Measurements from ENCODE around the gene PGBD5. TPM values are rescaled to one million over a fixed set of nuclear protein-coding genes. Genes with fewer than 3 reads are reported as not detected.
A peak's percentile ranks its signal among the peaks of the same experiment; 100 is the strongest.

Gene PGBD5
- total RNA-seq, 1 donor from 2014 or later: 14.7 TPM

DNA sequence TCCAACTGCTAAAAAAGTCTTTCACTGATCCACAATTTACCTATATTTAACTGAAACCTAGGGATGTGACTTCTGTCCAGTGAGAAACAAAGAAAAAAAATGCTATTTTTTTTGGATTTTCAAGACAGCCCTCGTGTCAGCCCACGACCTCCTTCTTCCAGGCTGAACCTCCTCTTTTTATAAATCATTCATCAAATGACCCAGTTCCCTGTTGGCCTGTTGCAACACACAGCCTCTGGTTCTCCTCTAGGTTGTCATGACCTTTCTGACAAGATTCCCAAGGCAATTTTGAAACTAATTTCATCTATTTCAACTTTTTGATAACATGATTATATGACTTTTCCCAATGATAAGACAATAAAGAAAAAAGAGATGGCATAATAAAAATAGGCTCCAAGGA is 74.6 kb downstream of the PGBD5 start:
- Histone ChIP-seq H3K4me1 (ENCODE audit: insufficient read depth, low read length) (no peaks in the 10 kb centered on the region), H2AFZ (ENCODE audit: low read depth, low read length) (no peak overlapping the region), H3K9ac (ENCODE audit: low read length) (no peak overlapping the region), H3K27ac (ENCODE audit: low read depth, low read length) (no peak overlapping the region), H3K9me3 (ENCODE audit: insufficient read depth, low read depth, low read length) (no peaks in the 10 kb centered on the region), H3K79me2 (ENCODE audit: insufficient read depth, low read length) (no peaks in the 10 kb centered on the region), H3K4me2 (ENCODE audit: low read length) (no peak overlapping the region), H3K4me3 (ENCODE audit: insufficient read depth, low read depth, low read length) (no peak overlapping the region), H4K20me1 (ENCODE audit: insufficient read depth, low read length) (no peaks in the 10 kb centered on the region), H3K36me3 (ENCODE audit: insufficient read depth, low read length) (no peaks in the 10 kb centered on the region), H3K27me3 (ENCODE audit: insufficient read depth, low read length) (no peaks in the 10 kb centered on the region)
- no peak for FAIRE-seq
- Mint-ChIP-seq H3K36me3 (ENCODE audit: low read depth, unreplicated experiment) (peaks cover 38% of the 10 kb centered on the region), H3K4me3 (ENCODE audit: unreplicated experiment) (no peak overlapping the region), H3K27me3 (ENCODE audit: low read depth, unreplicated experiment) (no peaks in the 10 kb centered on the region), H3K4me1 (ENCODE audit: low read depth, unreplicated experiment) (peaks cover 4% of the 10 kb centered on the region), H3K9me3 (ENCODE audit: unreplicated experiment) (peaks cover 3% of the 10 kb centered on the region), H3K27ac (ENCODE audit: unreplicated experiment) (no peak overlapping the region)
- TF ChIP-seq, protein P1, sequence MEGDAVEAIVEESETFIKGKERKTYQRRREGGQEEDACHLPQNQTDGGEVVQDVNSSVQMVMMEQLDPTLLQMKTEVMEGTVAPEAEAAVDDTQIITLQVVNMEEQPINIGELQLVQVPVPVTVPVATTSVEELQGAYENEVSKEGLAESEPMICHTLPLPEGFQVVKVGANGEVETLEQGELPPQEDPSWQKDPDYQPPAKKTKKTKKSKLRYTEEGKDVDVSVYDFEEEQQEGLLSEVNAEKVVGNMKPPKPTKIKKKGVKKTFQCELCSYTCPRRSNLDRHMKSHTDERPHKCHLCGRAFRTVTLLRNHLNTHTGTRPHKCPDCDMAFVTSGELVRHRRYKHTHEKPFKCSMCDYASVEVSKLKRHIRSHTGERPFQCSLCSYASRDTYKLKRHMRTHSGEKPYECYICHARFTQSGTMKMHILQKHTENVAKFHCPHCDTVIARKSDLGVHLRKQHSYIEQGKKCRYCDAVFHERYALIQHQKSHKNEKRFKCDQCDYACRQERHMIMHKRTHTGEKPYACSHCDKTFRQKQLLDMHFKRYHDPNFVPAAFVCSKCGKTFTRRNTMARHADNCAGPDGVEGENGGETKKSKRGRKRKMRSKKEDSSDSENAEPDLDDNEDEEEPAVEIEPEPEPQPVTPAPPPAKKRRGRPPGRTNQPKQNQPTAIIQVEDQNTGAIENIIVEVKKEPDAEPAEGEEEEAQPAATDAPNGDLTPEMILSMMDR (IDR thresholded peaks at IDR 0.05; ENCODE audit: insufficient read depth, low read depth, low read length): no peak
- TF ChIP-seq EZH2 (IDR thresholded peaks at IDR 0.05; ENCODE audit: insufficient read depth, low read length): no peak
- DNase-seq (ENCODE audit: low read depth): no peak

DNA sequence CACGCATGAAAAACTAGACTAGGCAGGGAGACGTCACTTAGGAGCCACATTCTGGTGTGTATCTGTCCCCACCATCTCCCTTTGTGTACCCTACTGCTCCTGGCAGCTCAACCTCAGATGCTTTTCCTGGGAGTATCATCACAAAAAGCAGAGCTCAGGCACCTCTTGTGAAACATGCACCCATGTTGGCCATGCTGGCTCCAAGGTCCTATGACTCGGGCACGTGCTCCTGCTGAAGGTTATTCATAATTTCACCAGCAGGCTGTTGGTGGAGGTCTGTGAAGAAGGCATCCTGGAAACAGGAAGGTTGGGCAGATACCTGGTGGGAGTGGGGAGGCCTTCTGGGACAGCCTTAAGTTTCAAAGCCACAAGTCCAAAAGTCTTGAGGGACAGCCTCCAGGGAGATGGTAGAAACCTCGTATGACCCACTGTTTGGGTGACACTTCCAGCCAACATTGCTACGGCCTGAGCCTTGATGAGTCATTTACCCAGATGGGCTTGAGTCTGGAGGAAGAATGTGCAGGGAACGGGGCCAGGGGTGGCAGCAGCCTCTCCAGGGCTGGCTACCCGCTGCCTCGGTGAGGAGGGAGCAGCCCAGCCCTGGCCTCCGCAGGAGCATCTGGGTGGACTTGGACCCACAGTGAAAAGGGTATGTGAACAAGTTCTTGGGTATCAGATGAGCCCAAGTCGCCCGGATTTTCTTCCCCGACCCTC is 75.8 kb downstream of the PGBD5 start:
- Mint-ChIP-seq H3K27ac (ENCODE audit: unreplicated experiment) (no peak overlapping the region), H3K4me3 (ENCODE audit: unreplicated experiment) (no peak overlapping the region), H3K9me3 (ENCODE audit: unreplicated experiment) (peaks cover 3% of the 10 kb centered on the region), H3K4me1 (ENCODE audit: low read depth, unreplicated experiment) (peaks cover 4% of the 10 kb centered on the region), H3K36me3 (ENCODE audit: low read depth, unreplicated experiment) (peaks cover 34% of the 10 kb centered on the region), H3K27me3 (ENCODE audit: low read depth, unreplicated experiment) (no peaks in the 10 kb centered on the region)
- DNase-seq (ENCODE audit: low read depth) (peak; percentile 55), FAIRE-seq (no peak)
- Histone ChIP-seq H2AFZ (ENCODE audit: low read depth, low read length) (no peak overlapping the region), H3K27me3 (ENCODE audit: insufficient read depth, low read length) (no peaks in the 10 kb centered on the region), H3K9me3 (ENCODE audit: insufficient read depth, low read depth, low read length) (no peaks in the 10 kb centered on the region), H3K9ac (ENCODE audit: low read length) (no peak overlapping the region), H4K20me1 (ENCODE audit: insufficient read depth, low read length) (no peaks in the 10 kb centered on the region), H3K4me1 (ENCODE audit: insufficient read depth, low read length) (no peaks in the 10 kb centered on the region), H3K27ac (ENCODE audit: low read depth, low read length) (no peak overlapping the region), H3K79me2 (ENCODE audit: insufficient read depth, low read length) (no peaks in the 10 kb centered on the region), H3K4me2 (ENCODE audit: low read length) (no peak overlapping the region), H3K4me3 (ENCODE audit: insufficient read depth, low read depth, low read length) (no peak overlapping the region), H3K36me3 (ENCODE audit: insufficient read depth, low read length) (no peaks in the 10 kb centered on the region)
- TF ChIP-seq, protein P1 (IDR thresholded peaks at IDR 0.05; ENCODE audit: insufficient read depth, low read depth, low read length): no peak
- no peak for TF ChIP-seq EZH2 (IDR thresholded peaks at IDR 0.05; ENCODE audit: insufficient read depth, low read length)

DNA sequence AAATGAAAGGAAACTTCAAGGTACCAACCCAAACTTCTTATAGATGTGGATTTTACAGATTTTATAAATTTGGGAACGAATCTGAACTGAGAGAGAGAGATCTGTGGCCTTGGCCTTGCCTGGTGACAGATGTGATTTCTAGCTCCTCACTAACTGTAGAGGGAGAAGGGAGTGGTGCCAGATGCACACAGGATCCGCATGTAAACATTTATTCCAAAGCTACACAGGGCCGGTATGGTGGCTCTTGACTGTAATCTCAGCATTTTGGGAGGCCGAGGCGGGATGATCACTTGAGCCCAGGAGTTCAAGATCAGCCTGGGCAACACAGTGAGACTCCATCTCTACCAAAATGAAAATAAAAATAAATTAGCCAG is 77.1 kb downstream of the PGBD5 start:
- Histone ChIP-seq H3K4me2 (ENCODE audit: low read length) (no peak overlapping the region), H3K79me2 (ENCODE audit: insufficient read depth, low read length) (no peaks in the 10 kb centered on the region), H3K9me3 (ENCODE audit: insufficient read depth, low read depth, low read length) (no peaks in the 10 kb centered on the region), H3K4me3 (ENCODE audit: insufficient read depth, low read depth, low read length) (no peak overlapping the region), H3K4me1 (ENCODE audit: insufficient read depth, low read length) (no peaks in the 10 kb centered on the region), H3K36me3 (ENCODE audit: insufficient read depth, low read length) (no peaks in the 10 kb centered on the region), H3K27ac (ENCODE audit: low read depth, low read length) (no peak overlapping the region), H4K20me1 (ENCODE audit: insufficient read depth, low read length) (no peaks in the 10 kb centered on the region), H2AFZ (ENCODE audit: low read depth, low read length) (no peak overlapping the region), H3K9ac (ENCODE audit: low read length) (no peak overlapping the region), H3K27me3 (ENCODE audit: insufficient read depth, low read length) (no peaks in the 10 kb centered on the region)
- Mint-ChIP-seq H3K27ac (ENCODE audit: unreplicated experiment) (no peak overlapping the region), H3K27me3 (ENCODE audit: low read depth, unreplicated experiment) (peaks cover 3% of the 10 kb centered on the region), H3K4me1 (ENCODE audit: low read depth, unreplicated experiment) (peaks cover 4% of the 10 kb centered on the region), H3K4me3 (ENCODE audit: unreplicated experiment) (no peak overlapping the region), H3K9me3 (ENCODE audit: unreplicated experiment) (peaks cover 3% of the 10 kb centered on the region), H3K36me3 (ENCODE audit: low read depth, unreplicated experiment) (peaks cover 43% of the 10 kb centered on the region)
- DNase-seq (ENCODE audit: low read depth) (no peak), FAIRE-seq (no peak)
- no peak for TF ChIP-seq EZH2 (IDR thresholded peaks at IDR 0.05; ENCODE audit: insufficient read depth, low read length)

All from astrocyte (in vitro differentiated cells and primary cell).